COR-L47 (cell line): Measurements from ENCODE around the gene MCEMP1.

ENCODE experiments used
- DNase-seq: peaks from one replicate; lab custom pipeline; 2025; lab: John Stamatoyannopoulos, UW

The MCEMP1 gene

GRCh38 chr19:7697721-7698287 is 20.9 kb downstream of the MCEMP1 start:
- no peak for DNase-seq

GRCh38 chr19:7698583-7698982 is 21.7 kb downstream of the MCEMP1 start:
- DNase-seq, result no peak

- no peak for DNase-seq
Measured at GRCh38 chr19:7699003-7699402, 22.1 kb downstream of the MCEMP1 start.

- DNase-seq, result no peak
Measured at GRCh38 chr19:7699417-7700401, 22.8 kb downstream of the MCEMP1 start.

GRCh38 chr19:7701049-7701653 is 24.3 kb downstream of the MCEMP1 start:
- no peak for DNase-seq

GRCh38 chr19:7701654-7702457 is 25.0 kb downstream of the MCEMP1 start, which contains the start of gene FCER2:
Gene FCER2, minus strand, starts transcription at chr19:7702131. Its CDS starts 2,371 bp downstream, at chr19:7699760.
- DNase-seq, result no peak

- DNase-seq, result no peak
Measured at GRCh38 chr19:7703332-7703731, 26.4 kb downstream of the MCEMP1 start.

GRCh38 chr19:7704280-7705060 is 27.6 kb downstream of the MCEMP1 start:
- no peak for DNase-seq

- DNase-seq, result no peak
Measured at GRCh38 chr19:7705387-7706187, 28.7 kb downstream of the MCEMP1 start.

GRCh38 chr19:7706188-7706954 is 29.5 kb downstream of the MCEMP1 start:
- no peak for DNase-seq

GRCh38 chr19:7706955-7707456 is 30.1 kb downstream of the MCEMP1 start:
- no peak for DNase-seq

- no peak for DNase-seq
Measured at GRCh38 chr19:7709932-7710460, 33.1 kb downstream of the MCEMP1 start.

GRCh38 chr19:7710616-7711015 is 33.7 kb downstream of the MCEMP1 start:
- DNase-seq, result no peak

- DNase-seq, result no peak
Measured at GRCh38 chr19:7715671-7716070, 38.8 kb downstream of the MCEMP1 start.

GRCh38 chr19:7716762-7717161 is 39.9 kb downstream of the MCEMP1 start:
- DNase-seq, result no peak

- DNase-seq, result no peak
Measured at GRCh38 chr19:7718668-7719067, 41.8 kb downstream of the MCEMP1 start.

GRCh38 chr19:7720351-7720750 is 43.5 kb downstream of the MCEMP1 start:
- no peak for DNase-seq

- DNase-seq, result no peak
Measured at GRCh38 chr19:7722231-7722651, 45.4 kb downstream of the MCEMP1 start.

- DNase-seq, result no peak
Measured at GRCh38 chr19:7725791-7726190, 48.9 kb downstream of the MCEMP1 start.
